ENCODE results near the gene RTRAF.

RTRAF gene

DNA sequence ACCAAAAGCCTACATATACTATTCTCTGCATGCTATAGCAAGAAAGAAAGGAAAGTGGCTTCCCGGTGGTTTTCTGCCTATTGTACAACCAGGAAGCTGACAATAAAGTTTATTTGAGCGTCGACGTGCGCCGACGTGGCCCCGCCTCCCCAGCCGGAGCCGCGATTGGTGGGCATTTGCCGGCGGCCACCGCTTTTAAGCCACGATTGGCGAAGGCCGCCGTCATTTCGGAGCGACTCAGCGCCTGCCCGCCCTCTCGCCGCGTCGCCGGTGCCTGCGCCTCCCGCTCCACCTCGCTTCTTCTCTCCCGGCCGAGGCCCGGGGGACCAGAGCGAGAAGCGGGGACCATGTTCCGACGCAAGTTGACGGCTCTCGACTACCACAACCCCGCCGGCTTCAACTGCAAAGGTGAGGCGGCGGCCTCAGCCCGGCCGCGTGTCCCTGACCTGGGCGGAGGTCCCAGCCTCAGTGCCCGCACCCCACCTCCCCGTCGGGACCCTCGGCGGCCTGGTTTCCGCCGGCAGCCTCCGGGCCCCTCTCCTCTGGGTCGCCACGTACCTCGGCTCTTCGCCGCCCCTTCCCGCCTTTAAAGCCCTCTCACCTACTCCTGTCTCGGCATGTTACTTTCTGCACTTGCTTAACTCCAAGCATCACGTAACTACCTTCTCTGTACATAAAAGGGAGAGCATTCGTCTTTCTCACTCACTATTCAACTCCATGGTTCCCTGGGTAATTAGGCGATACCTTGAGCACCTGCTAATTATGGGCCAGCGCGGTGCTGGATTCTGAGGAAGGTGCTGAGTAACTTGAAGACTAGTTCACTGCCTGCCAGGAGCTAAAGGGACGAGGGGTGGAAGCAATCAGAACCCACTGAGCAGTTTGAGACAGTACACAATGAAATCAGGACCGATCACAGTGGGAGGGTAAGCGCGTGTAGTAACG lies at the start of gene RTRAF:
Gene RTRAF, plus strand, starts transcription at position 254 of the 942 bp plus-strand sequence. Its CDS starts 94 bp downstream, at position 348.
- DNase-seq (ENCODE audit: low spot score), result peak; percentile 85

DNA sequence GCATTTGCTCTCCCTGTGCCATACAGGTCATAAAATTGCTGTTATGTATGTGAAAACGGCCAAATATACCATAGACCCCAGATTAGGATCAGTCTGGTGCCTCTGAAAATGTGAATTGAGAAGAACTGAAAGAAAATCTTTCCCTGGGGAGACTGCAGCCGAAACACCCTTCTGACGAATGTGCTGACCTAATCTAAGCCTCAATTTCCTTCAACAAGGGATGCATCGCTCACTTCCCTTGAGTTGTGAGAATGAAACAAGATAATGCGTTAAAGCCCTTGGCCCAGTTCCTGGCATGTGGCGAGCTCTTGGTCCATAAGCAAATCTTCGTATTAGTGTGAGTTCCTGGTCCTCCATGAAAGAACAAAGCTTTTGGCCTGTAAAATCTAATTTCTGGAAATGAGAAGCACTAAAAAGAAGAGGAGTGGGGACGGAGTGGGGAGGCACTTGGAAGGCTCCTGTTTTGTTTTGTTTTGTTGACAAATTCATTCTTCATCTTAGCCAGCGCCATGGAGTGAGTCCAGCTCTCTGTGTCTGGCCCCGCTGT lies 49.5 kb upstream of the RTRAF start:
- no peak for DNase-seq (ENCODE audit: low spot score)

DNA sequence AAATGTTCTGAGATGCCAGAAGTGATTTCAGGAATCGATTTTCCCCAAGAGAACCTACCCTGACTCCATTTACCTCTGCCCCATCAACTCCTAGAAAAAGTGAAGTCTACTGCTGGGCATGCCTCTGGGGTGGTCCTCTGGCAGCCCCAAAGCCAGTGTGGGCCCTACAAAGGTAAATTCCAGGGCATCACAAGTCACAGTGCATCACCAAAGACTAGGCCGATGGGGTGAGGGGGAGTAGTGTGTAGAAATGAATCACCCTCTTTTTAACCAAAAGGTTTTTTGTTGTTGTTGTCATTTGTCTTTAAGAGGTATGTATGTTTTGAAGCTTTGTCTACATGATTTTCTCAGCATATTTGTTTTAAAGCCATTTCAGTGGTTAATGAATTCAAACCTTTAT lies 46.4 kb upstream of the RTRAF start:
- no peak for DNase-seq (ENCODE audit: low spot score)

DNA sequence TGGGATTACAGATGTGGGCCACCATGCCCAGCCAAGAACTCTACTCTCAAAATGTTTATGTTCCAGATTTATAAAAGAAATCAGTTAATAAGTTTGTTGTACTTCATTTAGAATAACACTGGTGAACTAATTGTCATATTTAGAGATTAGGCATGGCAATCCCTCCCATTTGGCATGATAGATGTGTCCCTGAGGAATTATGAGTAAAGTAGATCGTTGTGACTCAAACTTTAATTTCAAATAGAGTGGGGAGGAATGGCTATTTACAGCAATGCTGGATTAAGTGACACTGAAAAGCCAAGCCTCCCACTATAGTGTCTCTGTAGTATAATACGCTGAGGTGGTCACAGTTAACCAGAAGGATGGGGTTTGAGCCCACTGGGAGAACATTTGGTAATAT lies 39.3 kb upstream of the RTRAF start:
- DNase-seq (ENCODE audit: low spot score), result no peak

DNA sequence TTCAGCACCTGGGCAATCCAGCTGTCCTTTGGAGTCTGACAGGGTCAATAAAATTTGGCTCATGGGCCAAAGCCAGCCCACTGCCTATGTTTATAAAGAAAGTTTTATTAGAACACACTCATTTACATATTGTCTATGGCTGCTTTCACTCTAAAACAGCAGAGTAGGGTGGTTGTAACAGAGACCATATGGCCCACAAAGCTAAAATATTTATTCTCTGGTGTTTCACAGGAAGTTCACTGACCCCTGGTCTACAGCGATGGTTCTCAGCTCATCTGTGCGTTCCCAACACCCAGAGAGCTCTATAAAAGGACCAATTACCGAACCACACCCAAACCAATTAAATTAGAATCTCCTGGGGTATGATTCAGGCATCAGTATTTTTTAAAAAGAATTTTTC lies 37.7 kb upstream of the RTRAF start:
- DNase-seq (ENCODE audit: low spot score), result no peak

DNA sequence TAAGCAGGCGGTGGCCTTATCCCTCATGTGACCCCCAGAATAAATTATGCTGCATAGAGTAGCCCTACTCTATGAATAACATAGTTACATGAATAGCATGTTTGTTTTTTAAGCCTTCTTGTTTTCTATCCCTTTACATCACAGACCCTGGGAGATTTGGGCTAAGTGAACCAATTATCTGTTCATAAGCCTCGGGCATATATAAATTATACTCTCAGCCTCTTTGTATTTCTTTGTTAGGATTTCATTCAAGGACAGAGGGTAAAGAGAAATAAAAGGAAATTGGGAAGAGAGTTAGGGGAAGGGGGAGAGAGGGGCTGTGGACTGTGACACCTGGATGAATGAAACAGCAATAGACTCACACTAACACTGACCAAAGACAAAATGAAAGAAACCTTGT lies 35.3 kb upstream of the RTRAF start:
- no peak for DNase-seq (ENCODE audit: low spot score)

DNA sequence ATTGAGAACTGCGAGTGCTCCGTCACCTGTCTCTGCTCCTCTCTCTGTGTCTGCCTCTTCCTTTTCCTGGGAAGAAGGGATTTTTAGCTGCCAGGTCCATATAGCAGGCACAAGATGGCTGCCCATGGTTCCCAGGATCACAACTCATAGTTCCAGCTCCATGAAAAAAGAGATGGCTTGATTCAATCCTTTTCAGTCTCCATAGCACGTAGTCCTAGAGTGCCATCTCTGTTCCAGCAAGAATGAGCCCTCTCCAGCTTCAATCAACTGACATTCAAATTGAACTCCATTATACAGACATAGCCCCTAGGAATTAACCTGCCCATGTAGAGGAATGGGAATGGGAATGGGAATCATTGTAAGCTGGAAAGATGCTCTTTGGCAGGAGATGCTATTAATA lies 34.7 kb upstream of the RTRAF start:
- no peak for DNase-seq (ENCODE audit: low spot score)

DNA sequence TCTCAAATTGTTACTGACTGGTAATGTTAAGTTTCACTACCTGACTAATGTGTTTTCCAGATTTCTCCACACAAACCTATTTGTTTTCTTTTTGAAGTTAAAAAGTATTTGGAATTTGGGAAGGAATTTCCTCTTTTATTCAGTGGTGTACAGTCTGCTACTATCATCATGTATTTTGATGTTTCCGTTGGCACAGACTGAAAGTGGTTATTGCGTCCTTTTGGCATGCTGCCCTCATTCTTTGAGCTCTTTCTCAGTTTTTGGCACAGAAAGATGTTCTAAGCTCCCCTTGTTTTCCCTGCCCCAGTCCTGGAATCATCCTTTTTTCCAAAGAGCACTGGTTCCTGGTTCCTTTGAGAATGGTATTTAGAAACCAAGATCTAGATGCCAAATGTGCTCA lies 31.4 kb upstream of the RTRAF start:
- DNase-seq (ENCODE audit: low spot score), result no peak

DNA sequence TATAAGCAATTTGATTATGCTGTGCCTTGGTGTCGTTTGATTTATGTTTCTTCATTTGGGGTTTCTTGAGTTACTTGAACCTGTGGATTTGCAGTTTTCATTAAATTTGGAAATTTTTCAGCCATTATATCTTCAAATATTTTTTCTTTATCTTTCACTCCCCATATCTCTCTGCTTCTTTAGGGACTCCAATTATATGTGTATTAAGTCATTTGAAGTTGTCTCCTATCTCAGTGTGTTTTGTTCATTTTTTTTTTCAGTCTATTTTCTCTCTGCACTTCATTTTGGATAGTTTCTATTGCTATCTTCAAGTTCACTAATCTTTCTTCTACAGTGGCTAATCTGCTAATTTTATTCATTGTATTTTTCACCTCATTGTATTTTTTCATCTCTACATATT lies 29.4 kb upstream of the RTRAF start:
- DNase-seq (ENCODE audit: low spot score), result no peak

DNA sequence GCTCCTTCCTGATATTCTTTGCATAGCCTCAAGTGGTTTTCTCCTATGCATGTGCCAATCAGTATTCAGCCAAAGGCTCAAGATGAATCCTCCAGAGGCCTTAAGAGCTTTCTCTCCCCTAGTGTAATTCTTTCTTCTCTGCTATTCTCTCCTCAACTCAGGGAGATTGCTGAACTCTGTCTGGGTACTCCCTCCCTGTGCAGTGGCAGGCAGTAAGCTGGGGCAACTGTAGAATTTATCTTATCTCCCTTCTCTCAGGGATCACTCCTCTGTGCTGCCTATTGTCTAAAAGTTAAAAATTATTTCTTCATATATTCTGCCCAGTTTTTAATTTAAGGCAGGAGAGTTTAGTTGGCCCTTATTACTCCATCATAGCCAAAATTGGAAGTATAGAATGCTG lies 28.5 kb upstream of the RTRAF start:
- DNase-seq (ENCODE audit: low spot score), result no peak

DNA sequence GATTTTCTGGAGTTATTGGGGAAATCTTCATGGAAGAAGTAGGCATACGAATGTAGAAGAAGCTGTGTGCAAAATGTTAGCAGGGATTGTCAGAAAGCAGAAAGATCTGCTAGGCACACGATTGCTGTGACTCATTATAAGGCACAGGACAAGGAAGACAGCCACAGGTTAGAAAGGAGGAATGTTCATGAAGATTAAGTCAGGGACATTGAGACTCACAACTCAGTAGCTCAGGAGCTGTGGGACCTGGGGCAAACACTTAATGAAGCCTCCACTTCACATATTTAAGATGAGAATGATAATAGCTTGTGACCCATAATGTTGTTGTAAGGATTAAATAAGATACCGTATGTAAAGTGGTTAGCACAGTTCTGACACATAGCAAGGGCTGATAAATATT lies 26.6 kb upstream of the RTRAF start:
- DNase-seq (ENCODE audit: low spot score), result no peak

DNA sequence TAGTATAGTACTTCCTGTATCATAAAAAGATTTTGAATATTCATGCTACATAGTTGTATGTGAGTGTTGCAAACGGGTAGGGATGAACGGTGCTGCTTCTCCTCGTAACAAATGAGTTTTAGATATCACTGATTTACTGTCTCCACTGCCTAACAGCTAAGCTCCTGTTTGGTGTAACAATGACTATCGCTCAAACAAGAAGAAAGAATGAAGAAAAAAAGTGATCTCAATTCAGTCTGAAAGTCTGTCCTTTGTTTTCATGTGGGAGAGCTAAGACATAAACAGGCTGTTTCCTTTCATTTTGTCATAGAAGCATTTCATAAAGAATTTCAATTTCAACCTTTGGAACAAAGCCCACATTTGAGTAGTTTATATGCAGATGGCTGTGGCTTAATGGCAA lies 26.1 kb upstream of the RTRAF start:
- no peak for DNase-seq (ENCODE audit: low spot score)

DNA sequence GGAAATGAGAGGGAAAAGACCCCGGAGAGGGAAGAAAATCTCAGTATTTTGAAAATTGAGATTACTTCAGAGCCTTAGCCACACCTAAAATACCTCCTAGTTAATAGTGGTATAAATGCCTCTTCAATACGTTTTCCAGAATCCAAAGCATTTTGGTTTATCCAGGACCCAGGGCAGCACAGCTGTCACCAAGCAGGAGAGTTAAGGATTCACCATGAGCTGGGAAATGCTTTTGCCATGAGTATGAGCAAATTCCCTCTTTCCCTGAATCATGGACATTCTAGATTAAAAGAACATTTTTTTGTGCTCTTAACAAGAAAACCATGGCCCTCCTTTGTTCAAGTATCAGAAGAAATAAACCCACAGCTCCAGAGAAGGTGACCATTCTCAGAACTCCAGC lies 21.8 kb upstream of the RTRAF start:
- no peak for DNase-seq (ENCODE audit: low spot score)

DNA sequence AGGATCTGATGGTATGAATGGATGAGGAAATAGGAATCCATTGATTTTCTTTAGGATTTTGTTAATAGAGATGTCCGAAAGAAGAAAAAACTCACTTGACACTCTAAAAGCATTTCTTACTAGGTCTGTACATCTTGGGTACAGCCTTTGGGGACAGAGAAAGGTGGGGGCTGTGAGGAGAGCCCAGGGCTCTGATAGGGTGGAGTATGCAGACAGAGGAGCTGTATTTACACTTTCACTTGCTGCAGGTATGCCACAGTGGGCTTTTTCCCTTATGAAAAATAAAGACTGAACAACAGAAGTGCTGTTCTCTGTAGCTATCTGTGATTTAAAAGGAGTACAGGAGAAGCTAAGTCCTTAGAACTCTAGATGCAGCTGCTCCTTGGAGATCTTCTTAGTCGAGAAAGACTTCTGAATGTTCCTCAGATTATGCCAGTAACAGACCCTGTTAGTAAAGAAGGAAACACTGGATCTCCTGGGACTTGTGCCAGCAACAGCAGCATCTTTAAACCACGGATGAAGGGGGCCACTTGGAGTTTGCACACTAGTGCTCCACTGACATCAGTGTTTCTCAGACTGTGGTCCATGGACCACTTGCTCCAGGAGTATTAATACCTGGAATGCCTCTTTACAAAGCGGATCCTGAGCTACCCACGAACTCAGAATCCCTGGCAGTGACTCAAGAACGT lies 19.4 kb upstream of the RTRAF start:
- no peak for DNase-seq (ENCODE audit: low spot score)

DNA sequence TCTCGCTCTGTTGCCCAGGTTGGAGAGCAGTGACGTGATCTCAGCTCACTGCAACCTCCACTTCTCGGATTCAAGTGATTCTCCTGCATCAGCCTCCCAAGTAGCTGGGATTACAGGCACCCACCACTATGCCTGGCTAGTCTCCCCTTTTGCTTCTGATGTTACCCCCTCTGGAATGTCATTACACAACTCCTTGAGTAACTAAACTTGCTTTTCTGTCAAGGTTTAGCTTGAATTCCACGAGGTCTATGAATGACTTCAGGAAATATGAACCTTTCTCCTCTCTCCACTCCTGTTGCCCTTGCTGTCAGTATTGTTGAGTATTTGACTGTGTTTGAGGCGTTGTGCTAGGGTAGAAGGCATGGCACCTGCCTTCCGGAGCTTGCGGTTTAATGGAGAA lies 16.8 kb upstream of the RTRAF start:
- no peak for DNase-seq (ENCODE audit: low spot score)

DNA sequence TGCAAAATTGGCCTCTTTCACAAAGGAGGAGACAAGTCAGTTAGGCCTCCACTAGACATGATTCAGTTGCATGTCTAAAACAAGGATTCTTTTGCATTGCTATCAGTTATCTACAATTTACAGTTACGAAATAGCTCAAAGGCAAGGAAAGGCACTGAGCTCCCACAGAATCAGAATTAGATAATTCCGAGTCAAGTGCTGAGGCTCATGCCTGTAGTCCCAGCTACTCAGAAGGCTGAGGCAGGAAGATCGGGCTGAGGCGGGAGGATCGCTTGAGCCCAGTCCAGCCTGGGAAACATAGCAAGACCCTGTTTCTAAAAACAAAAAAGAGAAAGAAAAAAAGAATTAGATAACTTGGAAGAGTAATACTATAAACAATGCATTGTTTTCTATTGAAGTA lies 12.3 kb upstream of the RTRAF start:
- no peak for DNase-seq (ENCODE audit: low spot score)

DNA sequence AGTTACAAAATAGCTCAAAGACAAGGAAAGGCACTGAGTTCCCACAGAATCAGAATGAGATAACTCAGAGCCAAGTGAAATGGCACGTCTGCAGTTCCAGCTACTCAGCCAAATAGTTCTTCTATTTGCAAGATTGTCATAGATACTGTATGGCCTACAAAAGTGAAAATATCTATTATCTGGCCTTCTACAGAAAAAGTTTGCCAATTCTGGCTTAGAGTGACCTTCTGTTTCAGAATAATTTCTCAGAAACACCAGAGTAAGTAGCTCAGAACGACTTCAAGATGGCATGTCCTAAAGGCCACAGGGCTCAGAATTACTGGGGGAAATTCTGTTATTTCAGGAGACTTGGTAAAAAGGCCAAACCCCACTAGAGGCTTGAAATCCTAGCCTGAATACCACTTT lies 10.7 kb upstream of the RTRAF start:
- no peak for DNase-seq (ENCODE audit: low spot score)

DNA sequence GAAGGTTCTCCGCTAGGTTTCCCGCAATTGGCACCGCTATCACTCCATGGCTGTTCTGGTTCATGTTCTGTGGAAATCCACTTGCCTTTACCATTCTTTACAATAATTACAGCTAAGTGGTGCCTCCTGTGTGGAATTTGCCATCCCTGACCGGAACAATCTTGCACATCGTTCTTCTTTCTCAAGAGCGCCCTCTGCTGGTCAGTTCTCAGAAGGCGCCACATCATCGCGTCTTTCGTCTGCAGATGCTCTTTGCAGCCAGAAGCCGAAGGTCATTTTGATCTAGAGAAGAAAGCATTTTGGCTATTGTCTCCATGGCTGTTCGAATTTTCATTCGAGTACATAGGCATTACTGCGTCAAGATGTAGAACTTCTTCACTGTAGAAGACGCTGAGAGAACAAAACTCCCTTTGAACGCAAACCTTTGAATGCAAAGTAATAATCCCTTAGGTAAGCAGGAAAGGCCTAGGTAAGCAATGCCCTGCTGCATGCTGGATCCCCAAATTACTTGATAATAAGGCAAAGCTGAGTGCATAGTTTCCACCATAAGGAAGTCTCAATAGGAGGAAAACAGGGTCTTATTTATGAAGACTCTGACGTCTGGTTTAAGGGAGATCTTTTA lies 10.1 kb upstream of the RTRAF start:
- peak; percentile 82 for DNase-seq (ENCODE audit: low spot score)

DNA sequence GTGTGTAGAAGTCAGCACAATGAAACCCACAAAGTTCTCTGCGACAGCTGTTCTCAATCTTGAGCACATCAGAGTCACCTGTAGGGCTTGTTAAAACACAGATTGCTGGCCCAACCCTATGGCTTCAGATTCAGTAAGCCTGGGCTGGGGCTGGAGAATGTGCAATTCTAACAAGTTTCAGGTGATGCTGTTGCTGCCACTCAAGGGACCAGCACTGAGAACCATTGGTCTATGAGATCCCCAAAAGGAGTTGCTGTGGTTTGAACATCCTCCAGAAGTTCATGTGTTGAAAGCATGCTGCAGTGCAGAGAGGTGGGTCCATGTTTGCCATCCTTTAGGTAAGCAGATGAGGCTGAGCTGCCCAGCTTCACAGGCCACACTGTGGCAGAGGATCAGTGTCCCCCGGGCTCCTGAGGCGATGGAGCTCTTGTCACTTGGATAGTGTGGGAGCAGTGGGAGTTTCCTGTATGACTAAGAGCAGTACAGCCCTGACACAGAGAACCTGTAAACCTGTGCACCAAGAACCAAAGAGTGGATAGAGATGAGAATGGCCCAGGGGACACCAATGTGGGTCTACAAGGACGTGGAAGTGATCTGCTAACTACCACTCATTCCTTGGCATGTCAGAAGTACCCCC lies 8.0 kb upstream of the RTRAF start:
- DNase-seq (ENCODE audit: low spot score), result no peak

DNA sequence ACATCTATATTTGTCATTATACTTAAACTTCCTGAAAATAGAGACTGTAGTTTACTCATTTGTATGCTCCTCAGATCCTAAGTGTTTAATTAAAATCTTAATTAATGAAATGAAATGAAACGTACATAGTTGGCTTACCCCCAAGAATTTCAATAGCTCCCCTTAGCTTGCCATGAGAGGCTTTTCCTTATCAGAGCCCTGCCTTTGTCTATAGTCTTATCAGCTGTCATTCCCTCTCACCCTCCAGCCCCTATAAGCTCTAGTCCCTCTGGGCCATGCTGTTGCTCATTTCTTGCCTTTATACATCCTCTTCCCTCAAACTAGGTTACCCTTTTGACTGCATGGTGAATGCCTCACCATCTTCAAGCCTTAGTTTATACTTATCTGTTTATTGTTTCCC lies 1.1 kb upstream of the RTRAF start:
- DNase-seq (ENCODE audit: low spot score), result peak; percentile 17

DNA sequence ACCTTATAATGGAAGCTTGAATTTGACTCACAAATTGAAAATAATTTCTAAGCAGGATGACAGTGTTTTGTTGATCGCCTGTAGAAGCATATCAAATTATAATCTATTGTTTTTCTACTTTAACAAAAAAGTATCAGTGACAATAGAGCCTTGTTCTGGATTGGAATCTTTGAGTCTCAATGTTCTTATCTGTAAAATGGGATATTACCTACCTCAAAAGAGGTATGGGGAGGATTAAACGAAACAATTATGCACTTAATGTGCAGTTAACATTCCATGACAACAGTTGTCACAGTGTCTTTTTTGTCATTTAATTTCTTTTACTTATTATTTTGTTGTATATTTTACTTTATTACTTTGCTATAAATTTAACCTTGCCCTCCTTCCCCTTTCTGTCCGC lies 1.1 kb downstream of the RTRAF start:
- no peak for DNase-seq (ENCODE audit: low spot score)

DNA sequence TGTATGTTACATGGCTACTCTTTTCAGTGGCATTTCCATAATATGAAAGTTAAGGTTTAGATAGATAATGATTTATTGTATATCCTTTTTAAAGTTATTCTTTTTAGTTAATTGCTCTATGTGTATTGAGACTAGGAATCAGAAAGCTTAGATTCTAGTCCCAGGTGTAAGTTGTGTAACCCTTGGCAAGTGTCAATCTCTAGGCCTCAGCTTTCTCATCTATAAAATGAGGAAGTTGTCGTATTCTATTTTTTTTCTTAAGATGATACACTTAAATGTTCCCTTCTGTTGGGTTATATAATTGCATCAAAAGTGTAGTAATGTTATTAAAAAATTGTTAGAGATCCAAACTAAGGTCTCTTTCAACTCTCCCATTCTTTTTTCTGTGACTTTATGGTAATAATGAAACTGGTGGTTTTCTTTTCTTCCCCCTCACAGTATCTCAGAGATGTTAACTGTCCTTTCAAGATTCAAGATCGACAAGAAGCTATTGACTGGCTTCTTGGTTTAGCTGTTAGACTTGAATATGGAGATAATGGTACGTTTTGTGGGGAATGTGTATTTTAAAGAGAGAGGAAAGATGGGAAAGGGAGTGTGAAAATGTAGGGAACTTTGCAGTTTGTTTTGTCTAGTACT lies 4.1 kb downstream of the RTRAF start:
- no peak for DNase-seq (ENCODE audit: low spot score)
